ENCODE results near the gene COL23A1. TPM values are rescaled to one million over a fixed set of nuclear protein-coding genes. Genes with fewer than 3 reads are reported as not detected.

COL23A1 gene
- total and polyA plus RNA-seq, 2 of the 8 experiments (the other 6 are each of a cell fraction or from before 2014, with no cell fraction given) = 3.1 to 4.7 TPM

- TF ChIP-seq E2F6 (IDR thresholded peaks at IDR 0.05) = no peak
- no peak for TF ChIP-seq USF2 (IDR thresholded peaks at IDR 0.05; ENCODE audit: low read length)
- TF ChIP-seq JUN (IDR thresholded peaks at IDR 0.05; ENCODE audit: low read depth, low read length) = no peak
- TF ChIP-seq BCL11A (IDR thresholded peaks at IDR 0.05; ENCODE audit: low read depth in 2 of 2, low read length in 2 of 2) = no peak
- no peak for TF ChIP-seq KDM4A (IDR thresholded peaks at IDR 0.05; ENCODE audit: low read depth, low read length, severe bottlenecking)
- TF ChIP-seq JUND (IDR thresholded peaks at IDR 0.05; ENCODE audit: low read length) = no peak
- TF ChIP-seq POLR2AphosphoS5 (IDR thresholded peaks at IDR 0.05; ENCODE audit: low read depth, low read length) = no peak
Observed at GRCh38 chr5:178230879-178231538, 359.2 kb downstream of the COL23A1 start (continued).

Measured in H1 (cell line).